CD4-positive, alpha-beta T cell (primary cell): ENCODE results near the gene RAD18. TPM values are rescaled to one million over a fixed set of nuclear protein-coding genes. Genes with fewer than 3 reads are reported as not detected.

Experiments
- ATAC-seq: fragments of 200-7000 bp; cut with Tn5 transposase; one replicate; pipeline ENCODE4 v1.10.0; 2022; ENCODE audit warnings: mild to moderate bottlenecking; ENCODE audit not compliant: poor library complexity
- CTCF ChIA-PET: fragments of 350-600 bp; sonication (Branson Sonifier 250); formaldehyde crosslinking; loops from one replicate; lab custom pipeline; 2021; ENCODE audit warnings: antibody characterized with exemption, inconsistent platforms; lab: Charles Lee
- POLR2A ChIA-PET: fragments of 350-600 bp; sonication (Branson Sonifier 250); formaldehyde crosslinking; loops from one replicate; lab custom pipeline; 2021; ENCODE audit warnings: antibody characterized with exemption, inconsistent platforms; lab: Charles Lee
- DNase-seq, 14 experiments: peaks; one replicate each; pipeline ENCODE4 v3.0.0-alpha.2; 2013 to 2020; ENCODE audit warnings: mixed read lengths in 2 of 14
- H3K27ac ChIP-seq, 2 donors: one replicate each; pipeline versions ENCODE4 v1.5.1 to v1.7.0; 2013; ENCODE audit warnings: low read length in 2 of 2, low read depth in 1 of 2, mild to moderate bottlenecking in 1 of 2
- H3K27me3 ChIP-seq, 2 experiments: 1 replicate in 1 of 2; 2 replicates in 1 of 2; pipeline versions ENCODE4 v1.6.1 to v1.7.0; 2013; ENCODE audit warnings: low read length in 2 of 2, control low read depth in 1 of 2, mild to moderate bottlenecking in 1 of 2, moderate library complexity in 1 of 2; ENCODE audit not compliant: insufficient read depth in 2 of 2, control insufficient read depth in 1 of 2
- H3K36me3 ChIP-seq: one replicate; pipeline ENCODE4 v1.6.1; 2013; ENCODE audit warnings: low read length, control low read depth; ENCODE audit not compliant: insufficient read depth
- H3K4me1 ChIP-seq: one replicate; pipeline ENCODE4 v1.6.1; 2013; ENCODE audit warnings: low read length, control low read depth; ENCODE audit not compliant: insufficient read depth
- H3K4me3 ChIP-seq: one replicate; pipeline ENCODE4 v1.5.1; 2013; ENCODE audit warnings: mild to moderate bottlenecking, low read length, moderate library complexity
- H3K9me3 ChIP-seq, 2 experiments: 1 replicate in 1 of 2; 2 replicates in 1 of 2; pipeline versions ENCODE4 v1.6.1 to v1.7.0; 2013; ENCODE audit warnings: low read length in 2 of 2, mild to moderate bottlenecking in 2 of 2, control low read depth in 1 of 2, moderate library complexity in 1 of 2; ENCODE audit not compliant: control insufficient read depth in 1 of 2, insufficient read depth in 1 of 2
- H3K27ac Mint-ChIP-seq: one replicate; pipeline ENCODE4 v1.8.0; 2020; ENCODE audit warnings: mixed read lengths
- H3K27me3 Mint-ChIP-seq: one replicate; pipeline ENCODE4 v1.8.0; 2021; ENCODE audit warnings: mixed read lengths
- H3K36me3 Mint-ChIP-seq: one replicate; pipeline ENCODE4 v1.8.0; 2021; ENCODE audit warnings: low read depth, mixed read lengths
- H3K4me1 Mint-ChIP-seq: one replicate; pipeline ENCODE4 v1.8.0; 2021; ENCODE audit warnings: low read depth, mixed read lengths
- H3K4me3 Mint-ChIP-seq: one replicate; pipeline ENCODE4 v1.8.0; 2020; ENCODE audit warnings: mild to moderate bottlenecking, mixed read lengths
- H3K9me3 Mint-ChIP-seq: one replicate; pipeline ENCODE4 v1.8.0; 2020; ENCODE audit warnings: mixed read lengths
- CTCF ChIP-seq: fragments of 200-600 bp; IDR thresholded peaks from one replicate; pipeline ENCODE4 v1.8.0; 2022; ENCODE audit warnings: antibody characterized with exemption, mild to moderate bottlenecking
- intact Hi-C, 2 experiments: fragments of 100-400 bp; cut with DNase I in 1 of 2; cut with micrococcal nuclease in 1 of 2; formaldehyde crosslinking; loops; one replicate each; pipeline versions ENCODE4 v1.15.1 to v1.9.0; 2023 to 2025; cut with DNase I, micrococcal nuclease
- total RNA-seq, 174 experiments: library from RNA in 2 of 174; stranded (reverse) in 2 of 174; gene quantifications; one replicate each; pipeline ENCODE4 v1.2.3 and lab custom pipeline; 2021 to 2026

RAD18 gene
- total RNA-seq, 2 experiments from 2014 or later = 9.6 to 10.0 TPM

- no peak for DNase-seq
- Histone ChIP-seq H3K4me3 (no peak overlapping the region), H3K27ac (no peak overlapping the region), H3K27me3 (no peaks in the 10 kb centered on the region), H3K36me3 (no peaks in the 10 kb centered on the region), H3K9me3 (no peaks in the 10 kb centered on the region), H3K4me1 (no peaks in the 10 kb centered on the region)
- no peaks in the 10 kb centered on the region for H3K27me3 Mint-ChIP-seq
- H3K4me1 Mint-ChIP-seq = no peaks in the 10 kb centered on the region
- no peak for ATAC-seq
- intact Hi-C loops = no loop called here
- H3K36me3 Mint-ChIP-seq = no peaks in the 10 kb centered on the region
- ChIA-PET CTCF (no interaction called here), POLR2A (no interaction called here)
- no peak for TF ChIP-seq CTCF
- H3K4me3 Mint-ChIP-seq = no peak overlapping the region
- H3K27ac Mint-ChIP-seq = no peak overlapping the region
- H3K9me3 Mint-ChIP-seq = no peaks in the 10 kb centered on the region
Observed at GRCh38 chr3:8996216-8996615, 32.9 kb upstream of the RAD18 start.

- Mint-ChIP-seq H3K27ac (no peak overlapping the region), H3K36me3 (no peaks in the 10 kb centered on the region), H3K9me3 (no peaks in the 10 kb centered on the region), H3K4me1 (no peaks in the 10 kb centered on the region), H3K27me3 (no peaks in the 10 kb centered on the region), H3K4me3 (no peak overlapping the region)
- no peak overlapping the region for H3K27ac ChIP-seq
- CTCF ChIA-PET = no interaction called here
- ATAC-seq = no peak
- no peak for TF ChIP-seq CTCF
- H3K9me3 ChIP-seq = peaks cover 0 to 7% of the 10 kb centered on the region in 2 experiments
- DNase-seq = no peak
- H3K4me1 ChIP-seq = no peaks in the 10 kb centered on the region
- POLR2A ChIA-PET = no interaction called here
- intact Hi-C loops = no loop called here
- no peak overlapping the region for H3K4me3 ChIP-seq
- H3K36me3 ChIP-seq = no peaks in the 10 kb centered on the region
- H3K27me3 ChIP-seq = no peaks in the 10 kb centered on the region
Observed at GRCh38 chr3:8994226-8994625, 31.0 kb upstream of the RAD18 start.

GRCh38 chr3:8993331-8993730 is 30.1 kb upstream of the RAD18 start:
- ChIA-PET POLR2A (no interaction called here), CTCF (no interaction called here)
- Mint-ChIP-seq H3K27me3 (no peaks in the 10 kb centered on the region), H3K36me3 (no peaks in the 10 kb centered on the region), H3K9me3 (no peaks in the 10 kb centered on the region), H3K4me1 (no peaks in the 10 kb centered on the region), H3K4me3 (no peak overlapping the region), H3K27ac (no peak overlapping the region)
- no peak for TF ChIP-seq CTCF
- H3K27me3 ChIP-seq = no peaks in the 10 kb centered on the region
- no peak overlapping the region for H3K4me3 ChIP-seq
- H3K27ac ChIP-seq = no peak overlapping the region
- no peak for DNase-seq
- no peaks in the 10 kb centered on the region for H3K4me1 ChIP-seq
- intact Hi-C loops = no loop called here
- H3K36me3 ChIP-seq = no peaks in the 10 kb centered on the region
- ATAC-seq = no peak
- peaks cover 0 to 7% of the 10 kb centered on the region in 2 experiments for H3K9me3 ChIP-seq
